Measurements from ENCODE around the gene NAV2.

Gene NAV2

GRCh38 chr11:19785265-19785664, 72.6 kb downstream of the NAV2 start:
- no peak for DNase-seq (ENCODE audit: low read depth in 1 of 2, low spot score in 1 of 2)
- no peak for TF ChIP-seq JUND (IDR thresholded peaks at IDR 0.05; ENCODE audit: low read depth)
- in situ Hi-C loops (cut with HindIII; ENCODE audit: low pct_unique_long_range_greater_than_20kb, low sequenced_read_pairs) = no loop called here

- TF ChIP-seq JUND (IDR thresholded peaks at IDR 0.05; ENCODE audit: low read depth) = no peak
These were observed 74.0 kb downstream of the NAV2 start for GRCh38 chr11:19786644-19787043.

GRCh38 chr11:19788435-19788834, 75.8 kb downstream of the NAV2 start:
- no peak for DNase-seq (ENCODE audit: low read depth in 1 of 2, low spot score in 1 of 2)
- in situ Hi-C loops (cut with HindIII; ENCODE audit: low pct_unique_long_range_greater_than_20kb, low sequenced_read_pairs) = no loop called here
- no peak for TF ChIP-seq JUND (IDR thresholded peaks at IDR 0.05; ENCODE audit: low read depth)

More at GRCh38 chr11:19786644-19787043, 74.0 kb downstream of the NAV2 start:
- in situ Hi-C loops (cut with HindIII; ENCODE audit: low pct_unique_long_range_greater_than_20kb, low sequenced_read_pairs) = no loop called here
- DNase-seq (ENCODE audit: low read depth in 1 of 2, low spot score in 1 of 2) = no peak

- TF ChIP-seq JUND (IDR thresholded peaks at IDR 0.05; ENCODE audit: low read depth) = no peak
- DNase-seq (ENCODE audit: low read depth in 1 of 2, low spot score in 1 of 2) = no peak
- in situ Hi-C loops (cut with HindIII; ENCODE audit: low pct_unique_long_range_greater_than_20kb, low sequenced_read_pairs) = no loop called here
These were observed 76.6 kb downstream of the NAV2 start for GRCh38 chr11:19789245-19789644.

GRCh38 chr11:19789835-19790710, 77.4 kb downstream of the NAV2 start:
- no peak for TF ChIP-seq JUND (IDR thresholded peaks at IDR 0.05; ENCODE audit: low read depth)
- no peak for DNase-seq (ENCODE audit: low read depth in 1 of 2, low spot score in 1 of 2)
- in situ Hi-C loops (cut with HindIII; ENCODE audit: low pct_unique_long_range_greater_than_20kb, low sequenced_read_pairs) = no loop called here

GRCh38 chr11:19790831-19791552, 78.4 kb downstream of the NAV2 start:
- in situ Hi-C loops (cut with HindIII; ENCODE audit: low pct_unique_long_range_greater_than_20kb, low sequenced_read_pairs) = no loop called here
- no peak for TF ChIP-seq JUND (IDR thresholded peaks at IDR 0.05; ENCODE audit: low read depth)
- no peak for DNase-seq (ENCODE audit: low read depth in 1 of 2, low spot score in 1 of 2)

GRCh38 chr11:19792510-19792909, 79.9 kb downstream of the NAV2 start:
- in situ Hi-C loops (cut with HindIII; ENCODE audit: low pct_unique_long_range_greater_than_20kb, low sequenced_read_pairs) = no loop called here
- no peak for TF ChIP-seq JUND (IDR thresholded peaks at IDR 0.05; ENCODE audit: low read depth)
- no peak for DNase-seq (ENCODE audit: low read depth in 1 of 2, low spot score in 1 of 2)

- no peak for DNase-seq (ENCODE audit: low read depth in 1 of 2, low spot score in 1 of 2)
- TF ChIP-seq JUND (IDR thresholded peaks at IDR 0.05; ENCODE audit: low read depth) = no peak
- in situ Hi-C loops (cut with HindIII; ENCODE audit: low pct_unique_long_range_greater_than_20kb, low sequenced_read_pairs) = no loop called here
These were observed 80.7 kb downstream of the NAV2 start for GRCh38 chr11:19793326-19793725.

GRCh38 chr11:19794161-19794560, 81.5 kb downstream of the NAV2 start:
- no peak for DNase-seq (ENCODE audit: low read depth in 1 of 2, low spot score in 1 of 2)
- in situ Hi-C loops (cut with HindIII; ENCODE audit: low pct_unique_long_range_greater_than_20kb, low sequenced_read_pairs) = no loop called here

GRCh38 chr11:19795082-19795481, 82.4 kb downstream of the NAV2 start:
- TF ChIP-seq JUND (IDR thresholded peaks at IDR 0.05; ENCODE audit: low read depth) = no peak
- in situ Hi-C loops (cut with HindIII; ENCODE audit: low pct_unique_long_range_greater_than_20kb, low sequenced_read_pairs) = no loop called here
- no peak for DNase-seq (ENCODE audit: low read depth in 1 of 2, low spot score in 1 of 2)

More at GRCh38 chr11:19794161-19794560, 81.5 kb downstream of the NAV2 start:
- no peak for TF ChIP-seq JUND (IDR thresholded peaks at IDR 0.05; ENCODE audit: low read depth)

- in situ Hi-C loops (cut with HindIII; ENCODE audit: low pct_unique_long_range_greater_than_20kb, low sequenced_read_pairs) = no loop called here
- no peak for TF ChIP-seq JUND (IDR thresholded peaks at IDR 0.05; ENCODE audit: low read depth)
- no peak for DNase-seq (ENCODE audit: low read depth in 1 of 2, low spot score in 1 of 2)
These were observed 87.5 kb downstream of the NAV2 start for GRCh38 chr11:19800162-19800561.

GRCh38 chr11:19800714-19801519, 88.3 kb downstream of the NAV2 start:
- TF ChIP-seq JUND (IDR thresholded peaks at IDR 0.05; ENCODE audit: low read depth) = no peak
- no peak for DNase-seq (ENCODE audit: low read depth in 1 of 2, low spot score in 1 of 2)
- in situ Hi-C loops (cut with HindIII; ENCODE audit: low pct_unique_long_range_greater_than_20kb, low sequenced_read_pairs) = no loop called here

Measured in T47D (cell line).